ENCODE measurements around the gene NDUFB10. TPM values are rescaled to one million over a fixed set of nuclear protein-coding genes. Genes with fewer than 3 reads are reported as not detected.

NDUFB10 gene
- total and polyA plus RNA-seq, 9 donors: 81.5 to 176 (median 106) TPM

GRCh38 chr16:1997494-1998359 is 38.4 kb downstream of the NDUFB10 start:
- TF ChIP-seq CTCF (IDR thresholded peaks at IDR 0.05) (no peak), POLR2A (IDR thresholded peaks at IDR 0.05) (no peak), EP300 (IDR thresholded peaks at IDR 0.05) (no peak)
- Histone ChIP-seq H3K4me3 (no peak overlapping the region), H3K27ac (peak overlapping the region in 1 of 2 donors; percentile 26), H3K4me1 (ENCODE audit: insufficient read depth) (peaks cover 6% of the 10 kb centered on the region), H3K9me3 (no peaks in the 10 kb centered on the region), H3K27me3 (no peaks in the 10 kb centered on the region), H3K36me3 (no peaks in the 10 kb centered on the region)
- intact Hi-C loops (cut with DNase I): no loop called here
- DNase-seq: peak in 1 of 5 donors; percentile 52
- WGBS, 3 donors: 61 to 79% (median 64%) methylated on average over 26 of the region's 26 CpGs

- 87 to 91% (median 91%) methylated on average over 26 to 27 of the region's 27 CpGs for WGBS, 3 donors
- Histone ChIP-seq H3K4me3 (no peak overlapping the region), H3K36me3 (no peaks in the 10 kb centered on the region), H3K27ac (no peak overlapping the region), H3K27me3 (no peaks in the 10 kb centered on the region), H3K9me3 (no peaks in the 10 kb centered on the region), H3K4me1 (ENCODE audit: insufficient read depth) (peaks cover 6% of the 10 kb centered on the region)
- TF ChIP-seq EP300 (IDR thresholded peaks at IDR 0.05) (no peak), POLR2A (IDR thresholded peaks at IDR 0.05) (no peak), CTCF (IDR thresholded peaks at IDR 0.05) (no peak)
- peak in 2 of 5 donors; percentile 20 to 40 for DNase-seq
- intact Hi-C loops (cut with DNase I): no loop called here
Observed at GRCh38 chr16:1998360-1998835, 39.1 kb downstream of the NDUFB10 start.

- intact Hi-C loops (cut with DNase I): no loop called here
- peak in 2 of 5 donors; percentile 26 to 46 for DNase-seq
- Histone ChIP-seq H3K36me3 (no peaks in the 10 kb centered on the region), H3K9me3 (no peaks in the 10 kb centered on the region), H3K27me3 (no peaks in the 10 kb centered on the region), H3K4me1 (ENCODE audit: insufficient read depth) (peaks cover 9% of the 10 kb centered on the region), H3K27ac (no peak overlapping the region), H3K4me3 (no peak overlapping the region)
- TF ChIP-seq POLR2A (IDR thresholded peaks at IDR 0.05) (no peak), EP300 (IDR thresholded peaks at IDR 0.05) (no peak), CTCF (IDR thresholded peaks at IDR 0.05) (no peak)
- 86 to 88% (median 87%) methylated on average over 30 to 39 of the region's 39 CpGs for WGBS, 3 donors
Observed at GRCh38 chr16:1998852-1999801, 39.8 kb downstream of the NDUFB10 start.

GRCh38 chr16:1999866-2000514 is 40.7 kb downstream of the NDUFB10 start:
- TF ChIP-seq CTCF (IDR thresholded peaks at IDR 0.05): no peak
- TF ChIP-seq EP300 (IDR thresholded peaks at IDR 0.05): no peak
- TF ChIP-seq POLR2A (IDR thresholded peaks at IDR 0.05): no peak
- DNase-seq: peak in 1 of 5 donors; percentile 40
- Histone ChIP-seq H3K36me3 (no peaks in the 10 kb centered on the region), H3K9me3 (no peaks in the 10 kb centered on the region), H3K27me3 (no peaks in the 10 kb centered on the region), H3K4me3 (no peak overlapping the region), H3K4me1 (ENCODE audit: insufficient read depth) (peaks cover 10% of the 10 kb centered on the region), H3K27ac (no peak overlapping the region)
- intact Hi-C loops (cut with DNase I): no loop called here
- WGBS, 3 donors: 71 to 84% (median 72%) methylated on average over 27 to 28 of the region's 28 CpGs

All from ovary (tissue), 9 donors.